ENCODE measurements around the gene TMEM178B. TPM values are rescaled to one million over a fixed set of nuclear protein-coding genes. Genes with fewer than 3 reads are reported as not detected.

The TMEM178B gene
- total and polyA plus RNA-seq, 2 of the 13 experiments (the other 11 are each of a cell fraction or from before 2014, with no cell fraction given): 0.01 to 0.02 TPM

GRCh38 chr7:141217938-141218337, 144.1 kb downstream of the TMEM178B start:
- no peaks in the 10 kb centered on the region for H3K36me3 ChIP-seq (replicated peaks in 1 of 2; ENCODE audit: control insufficient read depth in 1 of 2, insufficient read depth in 2 of 2, low read length in 2 of 2)
- intact Hi-C loops (cut with micrococcal nuclease; ENCODE audit: unreplicated experiment): loop anchor here (5.0 kb wide), 1 partner anchor 431 kb away; no protein-coding TSS in a partner anchor
- no peaks in the 10 kb centered on the region for H3K4me1 ChIP-seq (ENCODE audit: insufficient read depth, low read length)
- in situ Hi-C loops (cut with HindIII; ENCODE audit: extremely low pct_ligation_motif_present, low pct_unique_long_range_greater_than_20kb): no loop called here
- H3K4me3 ChIP-seq (replicated peaks in 1 of 3; ENCODE audit: insufficient read depth in 1 of 3, low read depth in 2 of 3, low read length in 3 of 3): no peak overlapping the region
- DNase-seq (ENCODE audit: low spot score): no peak
- no peaks in the 10 kb centered on the region for H4K20me1 ChIP-seq (ENCODE audit: insufficient read depth, low read length)
- no peaks in the 10 kb centered on the region for H3K79me2 ChIP-seq (ENCODE audit: insufficient read depth, low read length)
- CTCF ChIA-PET (ENCODE audit: low intra/inter-chr PET ratio, low total read pairs): no interaction called here
- no peaks in the 10 kb centered on the region for H3K9me3 ChIP-seq (ENCODE audit: low read length)
- H3K27ac ChIP-seq (ENCODE audit: extremely low read length, insufficient read depth, low read length): no peak overlapping the region
- BruUV-seq (replicated peaks): no TSS peak
- no peak for FAIRE-seq
- no peak overlapping the region for H3K4me2 ChIP-seq (ENCODE audit: low read depth, low read length)
- no peak for TF ChIP-seq ZNF567 (CRISPR knock-in tag; IDR thresholded peaks at IDR 0.05; ENCODE audit: borderline replicate concordance)
- 2% methylated on average over 7 of the region's 7 CpGs for WGBS (ENCODE audit: low lambda C conversion rate)
- no peak overlapping the region for H2AFZ ChIP-seq (ENCODE audit: low read length)
- POLR2A ChIA-PET: no interaction called here
- ATAC-seq: no peak
- H3K9ac ChIP-seq (ENCODE audit: insufficient read depth, low read depth, low read length): no peak overlapping the region
- peaks cover 2% of the 10 kb centered on the region in 2 experiments; a peak in 1 of 5 replicates for H3K27me3 ChIP-seq (ENCODE audit: control insufficient read depth in 1 of 2, insufficient read depth in 2 of 2, low read length in 2 of 2)

- intact Hi-C loops (cut with micrococcal nuclease; ENCODE audit: unreplicated experiment): loop anchor here (5.0 kb wide), 1 partner anchor 432 kb away; no protein-coding TSS in a partner anchor
- no peak for DNase-seq (ENCODE audit: low spot score)
Measured at GRCh38 chr7:141218941-141219340, 145.1 kb downstream of the TMEM178B start.

More at GRCh38 chr7:141218941-141219340, 145.1 kb downstream of the TMEM178B start:
- Histone ChIP-seq H3K79me2 (ENCODE audit: insufficient read depth, low read length) (no peaks in the 10 kb centered on the region), H3K27me3 (ENCODE audit: control insufficient read depth in 1 of 2, insufficient read depth in 2 of 2, low read length in 2 of 2) (peaks cover 0 to 2% of the 10 kb centered on the region in 2 experiments; a peak in 1 of 5 replicates), H3K4me1 (ENCODE audit: insufficient read depth, low read length) (no peaks in the 10 kb centered on the region), H3K4me3 (replicated peaks in 1 of 3; ENCODE audit: insufficient read depth in 1 of 3, low read depth in 2 of 3, low read length in 3 of 3) (no peak overlapping the region), H3K27ac (ENCODE audit: extremely low read length, insufficient read depth, low read length) (no peak overlapping the region), H3K9me3 (ENCODE audit: low read length) (no peaks in the 10 kb centered on the region), H3K36me3 (replicated peaks in 1 of 2; ENCODE audit: control insufficient read depth in 1 of 2, insufficient read depth in 2 of 2, low read length in 2 of 2) (no peaks in the 10 kb centered on the region), H2AFZ (ENCODE audit: low read length) (no peak overlapping the region), H4K20me1 (ENCODE audit: insufficient read depth, low read length) (no peaks in the 10 kb centered on the region), H3K9ac (ENCODE audit: insufficient read depth, low read depth, low read length) (no peak overlapping the region), H3K4me2 (ENCODE audit: low read depth, low read length) (no peak overlapping the region)
- CTCF ChIA-PET (ENCODE audit: low intra/inter-chr PET ratio, low total read pairs): no interaction called here
- FAIRE-seq (no peak), ATAC-seq (no peak)
- TF ChIP-seq SAFB2 (CRISPR knock-in tag; IDR thresholded peaks at IDR 0.05; ENCODE audit: borderline replicate concordance, low read depth): no peak
- TF ChIP-seq ETV6 (CRISPR knock-in tag; conservative IDR thresholded peaks at IDR 0.05): no peak
- no peak for TF ChIP-seq ISX (CRISPR knock-in tag; conservative IDR thresholded peaks at IDR 0.05)
- no peak for TF ChIP-seq RCOR2 (CRISPR knock-in tag; IDR thresholded peaks at IDR 0.05)
- TF ChIP-seq, protein P1, sequence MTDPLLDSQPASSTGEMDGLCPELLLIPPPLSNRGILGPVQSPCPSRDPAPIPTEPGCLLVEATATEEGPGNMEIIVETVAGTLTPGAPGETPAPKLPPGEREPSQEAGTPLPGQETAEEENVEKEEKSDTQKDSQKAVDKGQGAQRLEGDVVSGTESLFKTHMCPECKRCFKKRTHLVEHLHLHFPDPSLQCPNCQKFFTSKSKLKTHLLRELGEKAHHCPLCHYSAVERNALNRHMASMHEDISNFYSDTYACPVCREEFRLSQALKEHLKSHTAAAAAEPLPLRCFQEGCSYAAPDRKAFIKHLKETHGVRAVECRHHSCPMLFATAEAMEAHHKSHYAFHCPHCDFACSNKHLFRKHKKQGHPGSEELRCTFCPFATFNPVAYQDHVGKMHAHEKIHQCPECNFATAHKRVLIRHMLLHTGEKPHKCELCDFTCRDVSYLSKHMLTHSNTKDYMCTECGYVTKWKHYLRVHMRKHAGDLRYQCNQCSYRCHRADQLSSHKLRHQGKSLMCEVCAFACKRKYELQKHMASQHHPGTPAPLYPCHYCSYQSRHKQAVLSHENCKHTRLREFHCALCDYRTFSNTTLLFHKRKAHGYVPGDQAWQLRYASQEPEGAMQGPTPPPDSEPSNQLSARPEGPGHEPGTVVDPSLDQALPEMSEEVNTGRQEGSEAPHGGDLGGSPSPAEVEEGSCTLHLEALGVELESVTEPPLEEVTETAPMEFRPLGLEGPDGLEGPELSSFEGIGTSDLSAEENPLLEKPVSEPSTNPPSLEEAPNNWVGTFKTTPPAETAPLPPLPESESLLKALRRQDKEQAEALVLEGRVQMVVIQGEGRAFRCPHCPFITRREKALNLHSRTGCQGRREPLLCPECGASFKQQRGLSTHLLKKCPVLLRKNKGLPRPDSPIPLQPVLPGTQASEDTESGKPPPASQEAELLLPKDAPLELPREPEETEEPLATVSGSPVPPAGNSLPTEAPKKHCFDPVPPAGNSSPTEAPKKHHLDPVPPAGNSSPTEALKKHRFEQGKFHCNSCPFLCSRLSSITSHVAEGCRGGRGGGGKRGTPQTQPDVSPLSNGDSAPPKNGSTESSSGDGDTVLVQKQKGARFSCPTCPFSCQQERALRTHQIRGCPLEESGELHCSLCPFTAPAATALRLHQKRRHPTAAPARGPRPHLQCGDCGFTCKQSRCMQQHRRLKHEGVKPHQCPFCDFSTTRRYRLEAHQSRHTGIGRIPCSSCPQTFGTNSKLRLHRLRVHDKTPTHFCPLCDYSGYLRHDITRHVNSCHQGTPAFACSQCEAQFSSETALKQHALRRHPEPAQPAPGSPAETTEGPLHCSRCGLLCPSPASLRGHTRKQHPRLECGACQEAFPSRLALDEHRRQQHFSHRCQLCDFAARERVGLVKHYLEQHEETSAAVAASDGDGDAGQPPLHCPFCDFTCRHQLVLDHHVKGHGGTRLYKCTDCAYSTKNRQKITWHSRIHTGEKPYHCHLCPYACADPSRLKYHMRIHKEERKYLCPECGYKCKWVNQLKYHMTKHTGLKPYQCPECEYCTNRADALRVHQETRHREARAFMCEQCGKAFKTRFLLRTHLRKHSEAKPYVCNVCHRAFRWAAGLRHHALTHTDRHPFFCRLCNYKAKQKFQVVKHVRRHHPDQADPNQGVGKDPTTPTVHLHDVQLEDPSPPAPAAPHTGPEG (CRISPR knock-in tag; IDR thresholded peaks at IDR 0.05): no peak
- no peak for TF ChIP-seq ESRRA (CRISPR knock-in tag; IDR thresholded peaks at IDR 0.05; ENCODE audit: low read depth)
- TF ChIP-seq ZNF354B (CRISPR knock-in tag; IDR thresholded peaks at IDR 0.05): no peak
- no peak for TF ChIP-seq ZNF839 (CRISPR knock-in tag; IDR thresholded peaks at IDR 0.05; ENCODE audit: borderline replicate concordance)
- no peak for TF ChIP-seq ZFP90 (CRISPR knock-in tag; IDR thresholded peaks at IDR 0.05; ENCODE audit: borderline replicate concordance)
- no peak for TF ChIP-seq JDP2 (CRISPR knock-in tag; IDR thresholded peaks at IDR 0.05; ENCODE audit: borderline replicate concordance)
- TF ChIP-seq ZNF317 (CRISPR knock-in tag; IDR thresholded peaks at IDR 0.05): no peak
- TF ChIP-seq RAD51 (IDR thresholded peaks at IDR 0.05; ENCODE audit: borderline replicate concordance): no peak
- no peak for TF ChIP-seq ZNF230 (CRISPR knock-in tag; IDR thresholded peaks at IDR 0.05)
- no peak for TF ChIP-seq NFYC (CRISPR knock-in tag; IDR thresholded peaks at IDR 0.05)
- POLR2A ChIA-PET: no interaction called here
- in situ Hi-C loops (cut with HindIII; ENCODE audit: extremely low pct_ligation_motif_present, low pct_unique_long_range_greater_than_20kb): no loop called here
- WGBS (ENCODE audit: low lambda C conversion rate): 4% methylated on average over 4 of the region's 6 CpGs
- BruUV-seq (replicated peaks): no TSS peak

All from HepG2 (cell line).